OCI-LY3 (cell line): Measurements from ENCODE around the gene MACROD2.

Experiments used
- H2AFZ ChIP-seq: fragments of 200-600, 300-600 bp; shearing (Covaris generic); 2 replicates; pipeline ENCODE4 v1.6.0; 2014; ENCODE audit warnings: antibody characterized with exemption, low read depth, low read length
- H3K27ac ChIP-seq: fragments of 200-600, 300-600 bp; sonication (generic); 2 replicates; pipeline ENCODE4 v1.5.1; 2014; ENCODE audit warnings: mild to moderate bottlenecking, low read length, moderate library complexity, mixed read lengths
- H3K27me3 ChIP-seq: fragments of 200-600, 300-600 bp; sonication (generic); 2 replicates; pipeline ENCODE4 v1.6.1; 2014; ENCODE audit warnings: low read depth, low read length, mixed read lengths
- H3K36me3 ChIP-seq: fragments of 200-600, 300-600 bp; sonication (generic); replicated peaks from 2 replicates; pipeline ENCODE3; 2014; ENCODE audit warnings: low read depth, low read length, mixed read lengths
- H3K4me1 ChIP-seq: fragments of 300-600, 200-600 bp; sonication (generic); 2 replicates; pipeline ENCODE4 v1.6.1; 2014; ENCODE audit warnings: low read length, mixed read lengths
- H3K4me2 ChIP-seq: fragments of 200-600, 300-600 bp; sonication (generic); 2 replicates; pipeline ENCODE4 v1.6.1; 2014; ENCODE audit warnings: low read length, mixed read lengths
- H3K4me3 ChIP-seq: fragments of 300-600, 200-600 bp; sonication (generic); 2 replicates; pipeline ENCODE4 v1.5.1; 2014; ENCODE audit warnings: antibody characterized with exemption, mild to moderate bottlenecking, low read length, moderate library complexity
- H3K79me2 ChIP-seq: fragments of 300-600, 200-600 bp; shearing (Covaris generic); 2 replicates; pipeline ENCODE4 v1.6.1; 2014; ENCODE audit warnings: mild to moderate bottlenecking, low read length, mixed read lengths
- H3K9ac ChIP-seq: fragments of 300-600, 200-600 bp; shearing (Covaris generic); 2 replicates; pipeline ENCODE4 v1.6.0; 2014; ENCODE audit warnings: mild to moderate bottlenecking, low read length, moderate library complexity
- H3K9me3 ChIP-seq: fragments of 200-600, 300-600 bp; shearing (Covaris generic); 2 replicates; pipeline ENCODE4 v1.6.1; 2014; ENCODE audit warnings: low read length, mixed read lengths; ENCODE audit not compliant: insufficient read depth
- H4K20me1 ChIP-seq: fragments of 200-600, 300-600 bp; sonication (generic); 2 replicates; pipeline ENCODE4 v1.6.1; 2016; ENCODE audit warnings: low read length, mixed read lengths; ENCODE audit not compliant: insufficient read depth
- CTCF ChIP-seq: fragments of 200-600, 300-600 bp; sonication (generic); IDR thresholded peaks from 2 replicates; pipeline ENCODE4 v1.5.1; 2014; ENCODE audit warnings: antibody characterized with exemption, low read length, low read depth
- EZH2phosphoT487 ChIP-seq: fragments of 200-600 bp; shearing (Covaris generic); IDR thresholded peaks from 2 replicates; pipeline ENCODE4 v1.6.1; 2018; ENCODE audit warnings: antibody characterized with exemption, mixed run types, low read depth

The MACROD2 gene

GRCh38 chr20:15487030-15487429 lies 1491.7 kb downstream of the MACROD2 start:
- Histone ChIP-seq H3K9ac (no peak overlapping the region), H3K4me2 (no peak overlapping the region), H3K36me3 (no peaks in the 10 kb centered on the region), H3K27me3 (no peaks in the 10 kb centered on the region), H4K20me1 (no peaks in the 10 kb centered on the region), H3K4me3 (no peak overlapping the region), H3K4me1 (no peaks in the 10 kb centered on the region), H2AFZ (no peak overlapping the region), H3K27ac (no peak overlapping the region), H3K79me2 (no peaks in the 10 kb centered on the region), H3K9me3 (no peaks in the 10 kb centered on the region)
- TF ChIP-seq CTCF = no peak
- no peak for TF ChIP-seq EZH2phosphoT487

GRCh38 chr20:15487682-15488081 lies 1492.4 kb downstream of the MACROD2 start:
- Histone ChIP-seq H3K4me2 (no peak overlapping the region), H3K27me3 (no peaks in the 10 kb centered on the region), H2AFZ (no peak overlapping the region), H3K79me2 (no peaks in the 10 kb centered on the region), H3K4me1 (no peaks in the 10 kb centered on the region), H3K4me3 (no peak overlapping the region), H3K27ac (no peak overlapping the region), H3K9me3 (no peaks in the 10 kb centered on the region), H4K20me1 (no peaks in the 10 kb centered on the region), H3K36me3 (no peaks in the 10 kb centered on the region), H3K9ac (no peak overlapping the region)
- TF ChIP-seq CTCF = no peak
- no peak for TF ChIP-seq EZH2phosphoT487

GRCh38 chr20:15491575-15491974 lies 1496.3 kb downstream of the MACROD2 start:
- H3K27ac ChIP-seq = no peak overlapping the region
- no peak overlapping the region for H3K9ac ChIP-seq
- no peak for TF ChIP-seq EZH2phosphoT487
- peak; percentile 54 for TF ChIP-seq CTCF
- no peaks in the 10 kb centered on the region for H3K4me1 ChIP-seq
- no peaks in the 10 kb centered on the region for H4K20me1 ChIP-seq
- no peak overlapping the region for H3K4me3 ChIP-seq
- no peaks in the 10 kb centered on the region for H3K27me3 ChIP-seq
- H3K36me3 ChIP-seq = no peaks in the 10 kb centered on the region
- no peak overlapping the region for H3K4me2 ChIP-seq
- H3K79me2 ChIP-seq = no peaks in the 10 kb centered on the region
- H3K9me3 ChIP-seq = no peaks in the 10 kb centered on the region
- no peak overlapping the region for H2AFZ ChIP-seq

- no peak for TF ChIP-seq CTCF
- no peak for TF ChIP-seq EZH2phosphoT487
- Histone ChIP-seq H3K9ac (no peak overlapping the region), H3K27me3 (no peaks in the 10 kb centered on the region), H3K27ac (no peak overlapping the region), H3K36me3 (no peaks in the 10 kb centered on the region), H2AFZ (no peak overlapping the region), H3K79me2 (no peaks in the 10 kb centered on the region), H4K20me1 (no peaks in the 10 kb centered on the region), H3K4me3 (no peak overlapping the region), H3K4me1 (no peaks in the 10 kb centered on the region), H3K9me3 (no peaks in the 10 kb centered on the region), H3K4me2 (no peak overlapping the region)
Observed at GRCh38 chr20:15494851-15495250, 1499.5 kb downstream of the MACROD2 start.
